ENCODE measurements around the gene INPP5A. TPM values are rescaled to one million over a fixed set of nuclear protein-coding genes. Genes with fewer than 3 reads are reported as not detected.

INPP5A gene
- total and polyA plus RNA-seq, 2 donors (not counting 1 experiment from before 2014, with no cell fraction given): 9.3 to 87.8 TPM

DNA sequence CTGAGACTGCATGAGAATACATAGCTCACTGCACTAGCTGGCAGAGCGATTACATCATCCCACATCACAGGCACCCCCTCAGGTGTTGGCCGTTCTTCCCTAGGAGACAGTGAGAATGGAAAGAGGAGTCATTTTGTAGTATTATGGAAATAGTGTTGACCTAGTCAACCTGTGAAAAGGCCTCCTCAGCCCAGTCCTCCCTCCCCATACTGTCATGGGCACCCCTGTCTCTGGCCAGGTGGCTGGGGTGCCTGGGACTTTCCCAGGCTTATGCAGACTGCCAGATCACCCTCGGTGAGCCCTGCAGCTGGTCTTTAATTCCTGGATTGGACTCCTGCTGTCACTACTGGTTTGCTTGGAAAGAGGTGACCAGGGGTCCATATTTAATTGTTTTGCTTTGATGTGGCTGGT lies 4.0 kb downstream of the INPP5A start:
- peak overlapping the region; percentile 96 for H3K4me3 Mint-ChIP-seq
- Histone ChIP-seq H3K27me3 (replicated peaks in 1 of 4; ENCODE audit: control extremely low read depth in 1 of 4, control insufficient read depth in 3 of 4, insufficient read depth in 4 of 4, low read length in 3 of 4) (no peaks in the 10 kb centered on the region), H3K4me2 (replicated peaks; ENCODE audit: low read depth, low read length, poor library complexity, severe bottlenecking) (peak overlapping the region; percentile 23), H3K9me3 (ENCODE audit: control extremely low read depth in 1 of 3, control insufficient read depth in 2 of 3, insufficient read depth in 1 of 3, low read length in 2 of 3) (no peaks in the 10 kb centered on the region), H3K9ac (ENCODE audit: low read length) (no peak overlapping the region), H3K27ac (ENCODE audit: low read length in 2 of 2) (no peak overlapping the region), H4K20me1 (ENCODE audit: control insufficient read depth, insufficient read depth, low read length, poor library complexity, severe bottlenecking) (peaks cover 61% of the 10 kb centered on the region), H3K4me1 (ENCODE audit: control insufficient read depth in 2 of 2, insufficient read depth in 2 of 2, low read length in 2 of 2) (peaks cover 65 to 75% of the 10 kb centered on the region in 2 donors), H3K36me3 (replicated peaks in 1 of 2; ENCODE audit: control extremely low read depth in 1 of 2, control insufficient read depth in 1 of 2, extremely low read depth in 1 of 2, insufficient read depth in 2 of 2, low read length in 1 of 2) (peaks cover 0 to 7% of the 10 kb centered on the region in 2 experiments), H2AFZ (ENCODE audit: insufficient read depth, low read depth, low read length, poor library complexity, severe bottlenecking) (no peak overlapping the region), H3K4me3 (ENCODE audit: control extremely low read depth in 1 of 5, extremely low read depth in 1 of 5, insufficient read depth in 1 of 5, low read depth in 2 of 5, low read length in 4 of 5) (no peak overlapping the region), H3K79me2 (ENCODE audit: control insufficient read depth, insufficient read depth, low read length) (peaks cover 86% of the 10 kb centered on the region)
- DNase-seq (peak; percentile 48), ATAC-seq (ENCODE audit: low read depth) (no peak)
- no peaks in the 10 kb centered on the region for H3K27me3 Mint-ChIP-seq
- intact Hi-C loops (cut with micrococcal nuclease): no loop called here
- peak overlapping the region; percentile 53 for H3K27ac Mint-ChIP-seq
- CTCF ChIA-PET: interaction anchor here (1.8 to 3.8 kb wide), 2 partner anchors 9 to 30 kb away, joined by 5 to 23 read pairs; no protein-coding TSS in a partner anchor
- POLR2A ChIA-PET: no interaction called here
- no peaks in the 10 kb centered on the region for H3K9me3 Mint-ChIP-seq (ENCODE audit: insufficient read depth)
- H3K4me1 Mint-ChIP-seq: peaks cover 70% of the 10 kb centered on the region
- TF ChIP-seq EZH2 (IDR thresholded peaks at IDR 0.05; ENCODE audit: borderline replicate concordance, insufficient read depth, low read depth, low read length, poor library complexity, severe bottlenecking) (no peak), CTCF (IDR thresholded peaks at IDR 0.05) (no peak)
- 0% methylated on average over 1 of the region's 3 CpGs for WGBS (ENCODE audit: insufficient coverage)

- H3K27me3 Mint-ChIP-seq: no peaks in the 10 kb centered on the region
- POLR2A ChIA-PET: interaction anchor here (1.0 kb wide), 1 partner anchor 9 kb away, joined by 3 read pairs; no protein-coding TSS in a partner anchor
- H3K4me3 ChIP-seq (ENCODE audit: control extremely low read depth in 1 of 5, extremely low read depth in 1 of 5, insufficient read depth in 1 of 5, low read depth in 2 of 5, low read length in 4 of 5): no peak overlapping the region
- no peaks in the 10 kb centered on the region for H3K9me3 Mint-ChIP-seq (ENCODE audit: insufficient read depth)
- 88% methylated on average over 14 of the region's 19 CpGs for WGBS (ENCODE audit: insufficient coverage)
- no peak overlapping the region for H3K27ac ChIP-seq (ENCODE audit: low read length in 2 of 2)
- H3K79me2 ChIP-seq (ENCODE audit: control insufficient read depth, insufficient read depth, low read length): peaks cover 92% of the 10 kb centered on the region
- H3K9me3 ChIP-seq (ENCODE audit: control extremely low read depth in 1 of 3, control insufficient read depth in 2 of 3, insufficient read depth in 1 of 3, low read length in 2 of 3): no peaks in the 10 kb centered on the region
- H3K4me1 ChIP-seq (ENCODE audit: control insufficient read depth in 2 of 2, insufficient read depth in 2 of 2, low read length in 2 of 2): peaks cover 71 to 80% of the 10 kb centered on the region in 2 donors
- intact Hi-C loops (cut with micrococcal nuclease): no loop called here
- H2AFZ ChIP-seq (ENCODE audit: insufficient read depth, low read depth, low read length, poor library complexity, severe bottlenecking): no peak overlapping the region
- DNase-seq: no peak
- H3K4me2 ChIP-seq (replicated peaks; ENCODE audit: low read depth, low read length, poor library complexity, severe bottlenecking): no peak overlapping the region
- CTCF ChIA-PET: interaction anchor here (0.7 to 3.8 kb wide), 3 partner anchors 9 to 83 kb away, joined by 3 to 23 read pairs (median 5); no protein-coding TSS in a partner anchor
- ATAC-seq (ENCODE audit: low read depth): no peak
- H3K27me3 ChIP-seq (replicated peaks in 1 of 4; ENCODE audit: control extremely low read depth in 1 of 4, control insufficient read depth in 3 of 4, insufficient read depth in 4 of 4, low read length in 3 of 4): no peaks in the 10 kb centered on the region
- H3K36me3 ChIP-seq (replicated peaks in 1 of 2; ENCODE audit: control extremely low read depth in 1 of 2, control insufficient read depth in 1 of 2, extremely low read depth in 1 of 2, insufficient read depth in 2 of 2, low read length in 1 of 2): peaks cover 0 to 7% of the 10 kb centered on the region in 2 experiments
- H4K20me1 ChIP-seq (ENCODE audit: control insufficient read depth, insufficient read depth, low read length, poor library complexity, severe bottlenecking): peaks cover 62% of the 10 kb centered on the region
- no peak overlapping the region for H3K9ac ChIP-seq (ENCODE audit: low read length)
- peak overlapping the region; percentile 96 for H3K4me3 Mint-ChIP-seq
- no peak for TF ChIP-seq CTCF (IDR thresholded peaks at IDR 0.05)
- TF ChIP-seq EZH2 (IDR thresholded peaks at IDR 0.05; ENCODE audit: borderline replicate concordance, insufficient read depth, low read depth, low read length, poor library complexity, severe bottlenecking): no peak
- peaks cover 76% of the 10 kb centered on the region for H3K4me1 Mint-ChIP-seq
- peak overlapping the region; percentile 53 for H3K27ac Mint-ChIP-seq
Observed at GRCh38 chr10:132542086-132542775, 4.6 kb downstream of the INPP5A start.
